GM23338 (cell line): ENCODE measurements around the gene RAP1GAP2. TPM values are rescaled to one million over a fixed set of nuclear protein-coding genes. Genes with fewer than 3 reads are reported as not detected.

Experiments used
- ATAC-seq: fragments of 200-7000 bp; cut with Tn5 transposase; 3 replicates; pipeline ENCODE4 v1.9.1; 2020
- DNase-seq: peaks from one replicate; pipeline ENCODE4 v3.0.0-alpha.2; 2015; ENCODE audit warnings: low spot score
- H2AFZ ChIP-seq: fragments of 200-600 bp; sonication (generic); 2 replicates; pipeline ENCODE4 v1.8.0; 2016; ENCODE audit warnings: antibody characterized with exemption, mild to moderate bottlenecking, moderate library complexity
- H3F3A ChIP-seq: fragments of 200-600 bp; sonication (generic); replicated peaks from 2 replicates; pipeline ENCODE4 v1.8.0; 2017; ENCODE audit warnings: antibody characterized with exemption, mixed run types, low read depth
- H3K27ac ChIP-seq: fragments of 200-600 bp; sonication (generic); 2 replicates; pipeline ENCODE4 v1.6.1; 2016; ENCODE audit warnings: low read depth
- H3K27me3 ChIP-seq: fragments of 200-600 bp; sonication (generic); 2 replicates; pipeline ENCODE4 v1.8.0; 2016; ENCODE audit warnings: mild to moderate bottlenecking, mixed run types, moderate library complexity; ENCODE audit not compliant: insufficient read depth
- H3K36me3 ChIP-seq: fragments of 200-600 bp; sonication (generic); 2 replicates; pipeline ENCODE4 v1.8.0; 2016; ENCODE audit warnings: mild to moderate bottlenecking; ENCODE audit not compliant: insufficient read depth
- H3K4me1 ChIP-seq: fragments of 200-600 bp; sonication (generic); 2 replicates; pipeline ENCODE4 v1.8.0; 2016; ENCODE audit warnings: mild to moderate bottlenecking, moderate library complexity; ENCODE audit not compliant: insufficient read depth
- H3K4me2 ChIP-seq: fragments of 200-600 bp; sonication (generic); 2 replicates; pipeline ENCODE4 v1.7.1; 2017; ENCODE audit warnings: mixed run types
- H3K4me3 ChIP-seq: fragments of 200-600 bp; sonication (generic); 2 replicates; pipeline ENCODE4 v1.6.1; 2016; ENCODE audit warnings: mixed run types
- H3K79me2 ChIP-seq: fragments of 200-600 bp; sonication (generic); replicated peaks from 2 replicates; pipeline ENCODE4 v1.8.0; 2017; ENCODE audit warnings: mild to moderate bottlenecking; ENCODE audit not compliant: insufficient read depth
- H3K9me2 ChIP-seq: fragments of 200-600 bp; sonication (generic); 2 replicates; pipeline ENCODE4 v1.8.0; 2017; ENCODE audit not compliant: insufficient read depth
- H4K20me1 ChIP-seq: fragments of 200-600 bp; sonication (generic); replicated peaks from 2 replicates; pipeline ENCODE4 v1.8.0; 2017; ENCODE audit warnings: mild to moderate bottlenecking; ENCODE audit not compliant: insufficient read depth
- H3K27ac Mint-ChIP-seq: 2 replicates; pipeline ENCODE4 v1.8.0; 2020; ENCODE audit warnings: inconsistent platforms, mild to moderate bottlenecking, moderate library complexity, mixed read lengths
- H3K27me3 Mint-ChIP-seq: 3 replicates; pipeline ENCODE4 v1.8.0; 2022; ENCODE audit warnings: low read depth, mild to moderate bottlenecking, moderate library complexity, mixed read lengths, inconsistent platforms; ENCODE audit not compliant: insufficient read depth, poor library complexity
- H3K36me3 Mint-ChIP-seq: 3 replicates; pipeline ENCODE4 v1.8.0; 2021; ENCODE audit warnings: low read depth, mild to moderate bottlenecking, inconsistent platforms, moderate library complexity, mixed read lengths
- H3K4me1 Mint-ChIP-seq: 3 replicates; pipeline ENCODE4 v1.8.0; 2020; ENCODE audit warnings: mild to moderate bottlenecking, inconsistent platforms, mixed read lengths
- H3K4me3 Mint-ChIP-seq: 3 replicates; pipeline ENCODE4 v1.8.0; 2021; ENCODE audit warnings: moderate library complexity, mild to moderate bottlenecking, inconsistent platforms, mixed read lengths
- H3K9me3 Mint-ChIP-seq: 3 replicates; pipeline ENCODE4 v1.8.0; 2020; ENCODE audit warnings: moderate library complexity, mild to moderate bottlenecking, inconsistent platforms, mixed read lengths
- CREB1 ChIP-seq: fragments of 250-450 bp; sonication (Bioruptor Pico); IDR thresholded peaks from 2 replicates; pipeline ENCODE4 v1.5.0; 2020; ENCODE audit warnings: low read depth, mild to moderate bottlenecking, moderate library complexity
- EZH2 ChIP-seq: fragments of 200-600 bp; sonication (generic); IDR thresholded peaks from one replicate; pipeline ENCODE4 v1.8.0; 2017; ENCODE audit warnings: antibody characterized with exemption, mild to moderate bottlenecking, low read depth; ENCODE audit not compliant: unreplicated experiment
- EZH2phosphoT487 ChIP-seq: fragments of 200-600 bp; sonication (generic); IDR thresholded peaks from one replicate; pipeline ENCODE4 v1.8.1; 2018; ENCODE audit warnings: antibody characterized with exemption; ENCODE audit not compliant: unreplicated experiment
- JUNB ChIP-seq: IDR thresholded peaks from one replicate; pipeline ENCODE4 v1.6.1; 2016; ENCODE audit warnings: antibody characterized with exemption; ENCODE audit not compliant: unreplicated experiment
- NANOG ChIP-seq: IDR thresholded peaks from 2 replicates; pipeline ENCODE4 v1.6.1; 2016; ENCODE audit warnings: antibody characterized with exemption, borderline replicate concordance
- POLR2AphosphoS5 ChIP-seq: IDR thresholded peaks from 2 replicates; pipeline ENCODE4 v1.6.1; 2016; ENCODE audit warnings: antibody characterized with exemption, low read depth
- STAT1 ChIP-seq: IDR thresholded peaks from one replicate; pipeline ENCODE4 v1.6.1; 2016; ENCODE audit warnings: antibody characterized with exemption; ENCODE audit not compliant: unreplicated experiment
- ZNF114 ChIP-seq: fragments of 250-450 bp; sonication (Bioruptor Pico); IDR thresholded peaks from 2 replicates; pipeline ENCODE4 v1.5.0; 2020; ENCODE audit warnings: mild to moderate bottlenecking, moderate library complexity
- ZNF331 ChIP-seq: fragments of 250-450 bp; sonication (Bioruptor Pico); IDR thresholded peaks from 2 replicates; pipeline ENCODE4 v1.5.0; 2020; ENCODE audit warnings: low read depth, mild to moderate bottlenecking, moderate library complexity
- polyA plus RNA-seq: library from polyadenylated mRNA; unstranded; fragments of >200 nt; fragmentation: Nextera tagmentation; extraction: Ambion mirVana; gene quantifications from 2 replicates; pipeline ENCODE4 v1.2.1, GENCODE V29; 2016
- total RNA-seq: library from RNA; depleted of rRNA; stranded (reverse); fragments of >200 nt; shearing (Covaris generic); gene quantifications from 2 replicates; pipeline ENCODE4 v1.2.3, GENCODE V29; 2014
- TF ChIP-seq, protein P1 (sequence below): fragments of 250-450 bp; sonication (Bioruptor Pico); IDR thresholded peaks from 2 replicates; pipeline ENCODE4 v1.5.0; 2020; ENCODE audit warnings: mild to moderate bottlenecking, moderate library complexity
- TF ChIP-seq, protein P2 (sequence below): IDR thresholded peaks from 2 replicates; pipeline ENCODE4 v1.6.1; 2016; ENCODE audit warnings: antibody characterized with exemption
- TF ChIP-seq, protein P3 (sequence below): IDR thresholded peaks from one replicate; pipeline ENCODE4 v1.6.1; 2018; ENCODE audit warnings: antibody characterized with exemption; ENCODE audit not compliant: unreplicated experiment
- TF ChIP-seq, protein P4 (sequence below), 2 experiments: fragments of 200-600 bp in 1 of 2; sonication (generic) in 1 of 2; conservative IDR thresholded peaks; 2 replicates each; pipeline versions ENCODE4 v1.5.1 to v1.6.1; 2016 to 2017; ENCODE audit warnings: antibody characterized with exemption in 2 of 2, low read depth in 2 of 2, mild to moderate bottlenecking in 2 of 2, moderate library complexity in 1 of 2

RAP1GAP2 gene
- total and polyA plus RNA-seq, 2 experiments from 2014 or later = 17.8 to 46.1 TPM

DNA sequence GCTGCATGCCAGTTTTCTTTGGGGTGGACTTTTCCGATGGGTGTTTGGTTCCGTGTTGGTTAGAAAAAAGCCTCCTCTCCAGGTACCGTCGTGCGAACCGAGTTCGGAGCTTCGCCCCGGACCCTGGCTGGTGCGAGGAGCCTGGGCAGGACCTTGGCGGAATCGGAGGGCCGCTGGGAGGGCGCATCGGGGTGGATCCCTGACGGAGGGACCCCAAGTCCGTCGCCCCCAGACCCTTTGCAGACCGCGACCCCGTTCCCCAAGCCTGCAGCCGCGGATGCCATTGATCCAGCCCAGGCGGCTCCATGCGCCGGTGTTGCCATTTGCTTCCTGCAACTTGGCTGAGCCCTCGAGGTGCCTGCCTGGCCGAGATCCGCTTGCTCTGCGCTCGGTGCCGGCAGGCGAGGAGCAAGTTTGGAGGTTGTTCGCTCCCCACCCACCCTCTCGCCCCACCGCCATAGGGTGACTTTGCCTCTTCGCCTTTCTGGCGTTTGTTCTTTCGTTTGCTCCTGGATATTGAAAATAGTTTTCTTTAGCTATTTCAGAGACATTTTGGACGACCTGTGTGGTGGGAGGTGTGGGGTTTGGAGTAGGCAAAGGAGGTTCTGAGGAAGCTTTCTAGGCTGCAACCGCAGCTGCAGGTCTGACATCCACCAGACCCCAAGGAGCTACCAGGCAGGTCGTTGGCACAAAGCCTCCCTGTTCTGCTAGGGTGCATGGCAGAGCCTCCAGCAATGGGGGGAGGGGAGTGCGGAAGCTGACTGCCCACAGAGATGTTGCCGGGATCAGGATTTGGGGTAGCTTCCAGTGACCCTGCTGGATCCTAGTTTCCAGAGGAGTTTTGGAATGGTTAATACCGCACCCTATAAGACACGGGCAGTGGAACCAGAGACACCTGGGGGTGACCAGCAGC lies 58.2 kb downstream of the RAP1GAP2 start:
- peak overlapping the region; percentile 71; the same call in 1 of the 2 replicates for H3K27ac Mint-ChIP-seq
- peak overlapping the region; percentile 96 for H3K4me3 Mint-ChIP-seq
- ATAC-seq = peak; percentile 36
- no peaks in the 10 kb centered on the region; the same call in 1 of the 2 replicates for H3K36me3 ChIP-seq
- H3K4me3 ChIP-seq = peak overlapping the region; percentile 97
- TF ChIP-seq NANOG (no peak), EZH2phosphoT487 (no peak), ZNF331 (CRISPR knock-in tag) (no peak), EZH2 (no peak), CREB1 (CRISPR knock-in tag) (no peak), STAT1 (no peak), POLR2AphosphoS5 (no peak), ZNF114 (CRISPR knock-in tag) (no peak), JUNB (no peak)
- TF ChIP-seq, protein P1, sequence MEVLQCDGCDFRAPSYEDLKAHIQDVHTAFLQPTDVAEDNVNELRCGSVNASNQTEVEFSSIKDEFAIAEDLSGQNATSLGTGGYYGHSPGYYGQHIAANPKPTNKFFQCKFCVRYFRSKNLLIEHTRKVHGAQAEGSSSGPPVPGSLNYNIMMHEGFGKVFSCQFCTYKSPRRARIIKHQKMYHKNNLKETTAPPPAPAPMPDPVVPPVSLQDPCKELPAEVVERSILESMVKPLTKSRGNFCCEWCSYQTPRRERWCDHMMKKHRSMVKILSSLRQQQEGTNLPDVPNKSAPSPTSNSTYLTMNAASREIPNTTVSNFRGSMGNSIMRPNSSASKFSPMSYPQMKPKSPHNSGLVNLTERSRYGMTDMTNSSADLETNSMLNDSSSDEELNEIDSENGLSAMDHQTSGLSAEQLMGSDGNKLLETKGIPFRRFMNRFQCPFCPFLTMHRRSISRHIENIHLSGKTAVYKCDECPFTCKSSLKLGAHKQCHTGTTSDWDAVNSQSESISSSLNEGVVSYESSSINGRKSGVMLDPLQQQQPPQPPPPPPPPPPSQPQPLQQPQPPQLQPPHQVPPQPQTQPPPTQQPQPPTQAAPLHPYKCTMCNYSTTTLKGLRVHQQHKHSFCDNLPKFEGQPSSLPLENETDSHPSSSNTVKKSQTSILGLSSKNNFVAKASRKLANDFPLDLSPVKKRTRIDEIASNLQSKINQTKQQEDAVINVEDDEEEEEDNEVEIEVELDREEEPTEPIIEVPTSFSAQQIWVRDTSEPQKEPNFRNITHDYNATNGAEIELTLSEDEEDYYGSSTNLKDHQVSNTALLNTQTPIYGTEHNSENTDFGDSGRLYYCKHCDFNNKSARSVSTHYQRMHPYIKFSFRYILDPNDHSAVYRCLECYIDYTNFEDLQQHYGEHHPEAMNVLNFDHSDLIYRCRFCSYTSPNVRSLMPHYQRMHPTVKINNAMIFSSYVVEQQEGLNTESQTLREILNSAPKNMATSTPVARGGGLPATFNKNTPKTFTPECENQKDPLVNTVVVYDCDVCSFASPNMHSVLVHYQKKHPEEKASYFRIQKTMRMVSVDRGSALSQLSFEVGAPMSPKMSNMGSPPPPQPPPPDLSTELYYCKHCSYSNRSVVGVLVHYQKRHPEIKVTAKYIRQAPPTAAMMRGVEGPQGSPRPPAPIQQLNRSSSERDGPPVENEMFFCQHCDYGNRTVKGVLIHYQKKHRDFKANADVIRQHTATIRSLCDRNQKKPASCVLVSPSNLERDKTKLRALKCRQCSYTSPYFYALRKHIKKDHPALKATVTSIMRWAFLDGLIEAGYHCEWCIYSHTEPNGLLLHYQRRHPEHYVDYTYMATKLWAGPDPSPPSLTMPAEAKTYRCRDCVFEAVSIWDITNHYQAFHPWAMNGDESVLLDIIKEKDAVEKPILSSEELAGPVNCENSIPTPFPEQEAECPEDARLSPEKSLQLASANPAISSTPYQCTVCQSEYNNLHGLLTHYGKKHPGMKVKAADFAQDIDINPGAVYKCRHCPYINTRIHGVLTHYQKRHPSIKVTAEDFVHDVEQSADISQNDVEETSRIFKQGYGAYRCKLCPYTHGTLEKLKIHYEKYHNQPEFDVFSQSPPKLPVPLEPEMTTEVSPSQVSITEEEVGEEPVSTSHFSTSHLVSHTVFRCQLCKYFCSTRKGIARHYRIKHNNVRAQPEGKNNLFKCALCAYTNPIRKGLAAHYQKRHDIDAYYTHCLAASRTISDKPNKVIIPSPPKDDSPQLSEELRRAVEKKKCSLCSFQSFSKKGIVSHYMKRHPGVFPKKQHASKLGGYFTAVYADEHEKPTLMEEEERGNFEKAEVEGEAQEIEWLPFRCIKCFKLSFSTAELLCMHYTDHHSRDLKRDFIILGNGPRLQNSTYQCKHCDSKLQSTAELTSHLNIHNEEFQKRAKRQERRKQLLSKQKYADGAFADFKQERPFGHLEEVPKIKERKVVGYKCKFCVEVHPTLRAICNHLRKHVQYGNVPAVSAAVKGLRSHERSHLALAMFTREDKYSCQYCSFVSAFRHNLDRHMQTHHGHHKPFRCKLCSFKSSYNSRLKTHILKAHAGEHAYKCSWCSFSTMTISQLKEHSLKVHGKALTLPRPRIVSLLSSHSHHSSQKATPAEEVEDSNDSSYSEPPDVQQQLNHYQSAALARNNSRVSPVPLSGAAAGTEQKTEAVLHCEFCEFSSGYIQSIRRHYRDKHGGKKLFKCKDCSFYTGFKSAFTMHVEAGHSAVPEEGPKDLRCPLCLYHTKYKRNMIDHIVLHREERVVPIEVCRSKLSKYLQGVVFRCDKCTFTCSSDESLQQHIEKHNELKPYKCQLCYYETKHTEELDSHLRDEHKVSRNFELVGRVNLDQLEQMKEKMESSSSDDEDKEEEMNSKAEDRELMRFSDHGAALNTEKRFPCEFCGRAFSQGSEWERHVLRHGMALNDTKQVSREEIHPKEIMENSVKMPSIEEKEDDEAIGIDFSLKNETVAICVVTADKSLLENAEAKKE (CRISPR knock-in tag) = no peak
- TF ChIP-seq, protein P2, sequence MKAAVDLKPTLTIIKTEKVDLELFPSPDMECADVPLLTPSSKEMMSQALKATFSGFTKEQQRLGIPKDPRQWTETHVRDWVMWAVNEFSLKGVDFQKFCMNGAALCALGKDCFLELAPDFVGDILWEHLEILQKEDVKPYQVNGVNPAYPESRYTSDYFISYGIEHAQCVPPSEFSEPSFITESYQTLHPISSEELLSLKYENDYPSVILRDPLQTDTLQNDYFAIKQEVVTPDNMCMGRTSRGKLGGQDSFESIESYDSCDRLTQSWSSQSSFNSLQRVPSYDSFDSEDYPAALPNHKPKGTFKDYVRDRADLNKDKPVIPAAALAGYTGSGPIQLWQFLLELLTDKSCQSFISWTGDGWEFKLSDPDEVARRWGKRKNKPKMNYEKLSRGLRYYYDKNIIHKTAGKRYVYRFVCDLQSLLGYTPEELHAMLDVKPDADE = no peak
- TF ChIP-seq, protein P3, sequence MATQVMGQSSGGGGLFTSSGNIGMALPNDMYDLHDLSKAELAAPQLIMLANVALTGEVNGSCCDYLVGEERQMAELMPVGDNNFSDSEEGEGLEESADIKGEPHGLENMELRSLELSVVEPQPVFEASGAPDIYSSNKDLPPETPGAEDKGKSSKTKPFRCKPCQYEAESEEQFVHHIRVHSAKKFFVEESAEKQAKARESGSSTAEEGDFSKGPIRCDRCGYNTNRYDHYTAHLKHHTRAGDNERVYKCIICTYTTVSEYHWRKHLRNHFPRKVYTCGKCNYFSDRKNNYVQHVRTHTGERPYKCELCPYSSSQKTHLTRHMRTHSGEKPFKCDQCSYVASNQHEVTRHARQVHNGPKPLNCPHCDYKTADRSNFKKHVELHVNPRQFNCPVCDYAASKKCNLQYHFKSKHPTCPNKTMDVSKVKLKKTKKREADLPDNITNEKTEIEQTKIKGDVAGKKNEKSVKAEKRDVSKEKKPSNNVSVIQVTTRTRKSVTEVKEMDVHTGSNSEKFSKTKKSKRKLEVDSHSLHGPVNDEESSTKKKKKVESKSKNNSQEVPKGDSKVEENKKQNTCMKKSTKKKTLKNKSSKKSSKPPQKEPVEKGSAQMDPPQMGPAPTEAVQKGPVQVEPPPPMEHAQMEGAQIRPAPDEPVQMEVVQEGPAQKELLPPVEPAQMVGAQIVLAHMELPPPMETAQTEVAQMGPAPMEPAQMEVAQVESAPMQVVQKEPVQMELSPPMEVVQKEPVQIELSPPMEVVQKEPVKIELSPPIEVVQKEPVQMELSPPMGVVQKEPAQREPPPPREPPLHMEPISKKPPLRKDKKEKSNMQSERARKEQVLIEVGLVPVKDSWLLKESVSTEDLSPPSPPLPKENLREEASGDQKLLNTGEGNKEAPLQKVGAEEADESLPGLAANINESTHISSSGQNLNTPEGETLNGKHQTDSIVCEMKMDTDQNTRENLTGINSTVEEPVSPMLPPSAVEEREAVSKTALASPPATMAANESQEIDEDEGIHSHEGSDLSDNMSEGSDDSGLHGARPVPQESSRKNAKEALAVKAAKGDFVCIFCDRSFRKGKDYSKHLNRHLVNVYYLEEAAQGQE = no peak
- TF ChIP-seq, protein P4, sequence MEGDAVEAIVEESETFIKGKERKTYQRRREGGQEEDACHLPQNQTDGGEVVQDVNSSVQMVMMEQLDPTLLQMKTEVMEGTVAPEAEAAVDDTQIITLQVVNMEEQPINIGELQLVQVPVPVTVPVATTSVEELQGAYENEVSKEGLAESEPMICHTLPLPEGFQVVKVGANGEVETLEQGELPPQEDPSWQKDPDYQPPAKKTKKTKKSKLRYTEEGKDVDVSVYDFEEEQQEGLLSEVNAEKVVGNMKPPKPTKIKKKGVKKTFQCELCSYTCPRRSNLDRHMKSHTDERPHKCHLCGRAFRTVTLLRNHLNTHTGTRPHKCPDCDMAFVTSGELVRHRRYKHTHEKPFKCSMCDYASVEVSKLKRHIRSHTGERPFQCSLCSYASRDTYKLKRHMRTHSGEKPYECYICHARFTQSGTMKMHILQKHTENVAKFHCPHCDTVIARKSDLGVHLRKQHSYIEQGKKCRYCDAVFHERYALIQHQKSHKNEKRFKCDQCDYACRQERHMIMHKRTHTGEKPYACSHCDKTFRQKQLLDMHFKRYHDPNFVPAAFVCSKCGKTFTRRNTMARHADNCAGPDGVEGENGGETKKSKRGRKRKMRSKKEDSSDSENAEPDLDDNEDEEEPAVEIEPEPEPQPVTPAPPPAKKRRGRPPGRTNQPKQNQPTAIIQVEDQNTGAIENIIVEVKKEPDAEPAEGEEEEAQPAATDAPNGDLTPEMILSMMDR (conservative IDR thresholded peaks at IDR 0.05; ENCODE audit: low read depth in 2 of 2) = no peak
- no peaks in the 10 kb centered on the region for H3K27me3 ChIP-seq
- peak overlapping the region; percentile 99 for H3K4me2 ChIP-seq
- peaks cover 57% of the 10 kb centered on the region for H3K79me2 ChIP-seq
- peaks cover 18% of the 10 kb centered on the region for H3K36me3 Mint-ChIP-seq
- H3K9me3 Mint-ChIP-seq = 0 out of 3 replicates have a peak, but pooled peaks cover 2% of the 10 kb centered on the region
- DNase-seq = peak; percentile 60
- peaks cover 14% of the 10 kb centered on the region; the same call in 1 of the 2 replicates for H3F3A ChIP-seq
- H4K20me1 ChIP-seq = no peaks in the 10 kb centered on the region
- H3K9me2 ChIP-seq = no peaks in the 10 kb centered on the region
- peaks cover 25% of the 10 kb centered on the region for H3K27me3 Mint-ChIP-seq
- peaks cover 41% of the 10 kb centered on the region for H3K4me1 Mint-ChIP-seq
- peaks cover 32% of the 10 kb centered on the region for H3K4me1 ChIP-seq
- H3K27ac ChIP-seq = peak overlapping the region; percentile 61
- H2AFZ ChIP-seq = no peak overlapping the region
